HG03442 (cell line): ENCODE measurements around the gene CDH22.

ENCODE experiments used
- ATAC-seq: cut with Tn5 transposase; IDR thresholded peaks from one replicate; pipeline ENCODE4 v1.9.1; 2021; ENCODE audit warnings: mild to moderate bottlenecking, moderate library complexity; ENCODE audit not compliant: unreplicated experiment

CDH22 gene

DNA sequence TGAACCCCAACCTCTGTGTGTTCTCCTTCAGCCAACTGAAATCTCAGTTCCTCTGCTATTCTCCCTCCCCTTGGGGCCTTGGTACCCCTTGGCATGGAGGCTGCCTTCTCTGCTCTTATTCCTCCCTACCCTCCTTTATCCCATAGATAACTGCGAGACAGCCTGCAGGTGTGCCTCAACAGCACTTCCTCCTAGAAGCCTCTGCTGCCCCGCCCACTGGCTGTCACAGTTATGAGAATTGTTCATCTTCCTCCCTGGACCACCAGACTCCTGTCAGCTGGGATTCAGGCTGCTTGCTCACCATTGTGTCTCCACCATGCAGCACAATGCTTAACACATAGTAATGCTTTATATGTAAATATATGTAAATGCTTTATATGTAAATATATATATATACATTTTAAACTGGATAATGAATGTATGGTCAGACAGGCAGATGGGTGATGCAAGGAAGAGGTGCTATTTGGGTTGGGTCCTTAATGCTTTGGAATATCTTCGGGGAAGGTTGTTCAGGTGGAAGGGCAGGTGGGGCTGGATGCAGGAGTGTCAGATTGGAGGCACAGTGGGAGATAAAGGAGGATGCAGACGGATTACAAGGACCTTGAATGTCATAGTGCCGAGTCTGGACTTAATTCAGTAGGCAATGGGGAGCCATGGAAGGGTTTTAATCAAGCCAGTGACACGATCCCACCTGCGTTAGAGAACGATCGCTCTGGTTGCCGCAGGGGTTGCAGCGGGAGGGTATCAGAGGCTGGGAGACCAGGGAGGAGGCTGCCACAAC lies 4.9 kb downstream of the CDH22 start:
- no peak for ATAC-seq

- no peak for ATAC-seq
These were observed 6.2 kb downstream of the CDH22 start for GRCh38 chr20:46302106-46302505.

DNA sequence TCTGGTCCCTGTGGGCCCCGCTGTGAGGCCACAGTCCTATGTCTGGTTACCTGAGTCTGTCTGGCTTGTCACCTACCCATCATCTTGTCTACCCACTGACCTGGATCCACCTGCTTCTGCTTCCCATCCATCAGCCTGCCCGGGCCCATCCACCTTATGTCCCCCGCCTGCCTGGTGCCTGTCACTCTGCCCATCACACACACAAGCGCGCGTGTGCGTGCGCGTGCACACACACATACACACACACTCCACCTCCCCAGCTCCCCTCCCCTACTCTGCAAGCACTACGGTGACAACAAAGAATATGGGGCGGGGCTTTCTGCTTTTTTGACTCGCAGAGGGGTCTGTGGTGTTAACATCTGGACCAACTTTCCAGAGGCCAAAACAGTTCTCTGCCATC lies 8.0 kb downstream of the CDH22 start:
- no peak for ATAC-seq

- no peak for ATAC-seq
These were observed 9.2 kb downstream of the CDH22 start for GRCh38 chr20:46299078-46299477.

- ATAC-seq: no peak
These were observed 9.9 kb downstream of the CDH22 start for GRCh38 chr20:46298374-46298773.

DNA sequence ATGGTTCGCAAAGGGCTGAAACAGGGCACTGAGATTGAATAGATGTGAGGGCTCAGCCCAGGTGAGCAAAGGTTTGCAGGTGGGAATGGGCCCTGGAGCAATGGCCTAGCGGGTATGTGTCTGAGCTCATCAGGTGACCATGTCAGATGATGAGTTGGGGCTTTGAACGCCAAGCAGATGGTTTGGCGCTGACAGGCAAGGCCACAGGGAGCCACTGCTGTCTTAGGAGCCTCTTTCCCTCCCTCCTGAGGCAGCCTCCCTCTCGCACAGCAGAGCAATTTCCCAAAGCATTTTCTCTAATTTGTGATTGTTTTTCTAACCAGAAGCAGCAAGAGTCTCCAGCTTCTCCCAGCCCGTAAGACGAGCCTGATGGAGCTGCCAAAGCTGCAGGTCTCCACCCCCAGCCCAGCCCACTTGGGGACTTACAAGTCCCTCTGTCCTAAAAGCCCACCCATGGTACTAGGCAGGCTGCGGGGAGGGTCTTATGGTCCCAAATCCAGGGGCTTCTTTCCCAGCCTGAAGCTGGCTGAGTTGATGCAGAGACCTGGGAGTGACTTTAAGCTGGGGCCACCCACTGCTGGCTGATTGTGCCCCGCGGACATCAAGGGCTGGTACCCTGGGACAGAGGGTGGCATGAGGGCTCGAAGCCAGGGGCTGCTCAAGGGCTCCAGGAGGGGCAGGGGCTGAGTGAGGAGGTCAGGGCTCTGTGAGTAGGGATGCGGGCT lies 11.6 kb downstream of the CDH22 start:
- ATAC-seq: no peak

GRCh38 chr20:46293084-46293483 lies 15.2 kb downstream of the CDH22 start:
- no peak for ATAC-seq

DNA sequence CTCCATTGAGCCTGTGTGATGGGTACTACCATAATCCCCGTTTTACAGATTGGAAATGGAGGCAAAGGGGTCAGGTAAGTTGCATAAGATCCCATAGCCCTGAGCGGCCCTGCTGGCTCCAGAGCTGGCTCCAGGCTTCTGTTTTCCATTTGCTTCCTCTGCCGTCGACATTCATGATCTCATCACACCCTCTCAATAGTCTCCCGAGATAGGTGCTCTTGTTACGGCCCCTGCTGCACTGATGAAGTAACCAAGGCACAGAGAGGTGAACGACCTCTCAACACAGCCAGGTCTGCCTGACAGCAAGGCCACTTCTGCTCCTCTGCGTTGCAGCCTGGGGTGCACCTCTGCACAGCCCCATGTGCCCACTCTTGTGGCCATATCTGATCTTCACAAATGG lies 16.9 kb downstream of the CDH22 start:
- no peak for ATAC-seq

GRCh38 chr20:46289432-46289831 lies 18.9 kb downstream of the CDH22 start:
- ATAC-seq: no peak

- ATAC-seq: no peak
These were observed 21.3 kb downstream of the CDH22 start for GRCh38 chr20:46286977-46287376.

- no peak for ATAC-seq
These were observed 21.9 kb downstream of the CDH22 start for GRCh38 chr20:46286382-46286781.

GRCh38 chr20:46285740-46286139 lies 22.6 kb downstream of the CDH22 start:
- no peak for ATAC-seq

DNA sequence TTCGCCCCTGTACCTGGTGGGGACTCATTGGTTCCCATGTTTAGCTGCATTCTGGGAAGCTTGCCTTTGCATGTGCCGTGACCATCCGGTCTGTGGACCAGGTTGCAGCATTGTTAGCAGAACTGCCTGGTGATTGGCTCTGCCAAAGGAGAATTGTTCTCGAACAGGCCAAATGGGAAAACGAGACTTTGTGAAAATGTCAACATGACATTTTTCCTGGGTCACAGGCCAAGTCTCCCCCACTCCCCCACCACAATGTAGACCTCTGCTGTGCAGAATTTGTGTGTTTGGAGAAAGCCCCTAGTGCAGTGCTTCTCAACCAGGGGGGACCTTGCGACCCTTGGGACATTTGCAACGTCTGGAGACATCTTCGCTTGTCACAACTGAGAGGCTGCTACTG lies 23.2 kb downstream of the CDH22 start:
- no peak for ATAC-seq

GRCh38 chr20:46284040-46284427 lies 24.3 kb downstream of the CDH22 start:
- ATAC-seq: no peak

DNA sequence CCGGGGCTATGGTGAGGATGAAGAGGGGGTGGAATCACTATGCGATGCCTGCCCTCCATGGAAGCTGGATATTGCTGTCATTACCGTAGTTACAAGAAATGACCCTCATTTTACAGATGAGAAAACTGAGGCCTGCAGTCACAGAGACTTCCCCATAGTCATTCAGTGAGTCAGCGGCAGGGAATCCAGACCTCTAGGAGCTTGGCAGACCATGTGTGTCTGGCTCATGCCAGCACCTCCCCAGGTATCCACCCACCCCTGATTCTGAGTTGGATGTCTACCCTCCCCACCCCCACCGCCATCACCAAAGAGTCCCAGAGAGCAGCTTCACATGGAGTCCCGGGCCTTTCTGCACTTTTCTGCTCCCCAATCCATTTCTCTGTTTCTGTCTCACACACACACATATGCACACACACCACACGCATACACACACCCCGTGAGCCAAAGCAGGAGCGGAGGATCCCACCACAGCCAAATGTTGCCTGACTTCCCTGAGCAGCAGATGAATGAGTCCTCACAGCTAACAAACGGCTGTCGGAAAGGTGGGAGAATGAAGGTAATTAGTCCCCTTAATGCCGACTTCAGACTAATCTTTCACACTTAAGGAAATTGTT lies 24.8 kb downstream of the CDH22 start:
- ATAC-seq: no peak

GRCh38 chr20:46282669-46283068 lies 25.6 kb downstream of the CDH22 start:
- ATAC-seq: no peak

GRCh38 chr20:46279103-46279502 lies 29.2 kb downstream of the CDH22 start:
- no peak for ATAC-seq

DNA sequence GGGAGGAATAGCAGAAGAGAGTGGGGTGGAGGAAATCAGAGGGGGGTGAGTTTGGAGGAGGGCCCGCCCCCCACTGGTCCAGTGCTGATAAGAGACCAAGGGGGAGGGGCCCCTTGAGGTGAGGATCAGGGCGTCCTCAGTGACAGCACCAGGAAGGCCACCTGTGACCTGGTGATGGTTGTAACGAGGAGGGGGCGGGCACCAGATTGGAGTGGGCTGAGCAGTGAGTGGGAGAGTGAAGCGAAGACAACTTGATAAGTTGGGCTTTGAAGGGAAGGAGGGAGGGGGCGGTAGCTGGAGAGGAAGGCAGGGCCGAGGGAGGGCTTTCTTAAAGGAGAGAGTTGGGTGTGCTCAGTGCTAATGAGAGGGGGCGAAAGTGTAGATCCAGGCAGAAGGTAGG lies 30.7 kb downstream of the CDH22 start:
- no peak for ATAC-seq

DNA sequence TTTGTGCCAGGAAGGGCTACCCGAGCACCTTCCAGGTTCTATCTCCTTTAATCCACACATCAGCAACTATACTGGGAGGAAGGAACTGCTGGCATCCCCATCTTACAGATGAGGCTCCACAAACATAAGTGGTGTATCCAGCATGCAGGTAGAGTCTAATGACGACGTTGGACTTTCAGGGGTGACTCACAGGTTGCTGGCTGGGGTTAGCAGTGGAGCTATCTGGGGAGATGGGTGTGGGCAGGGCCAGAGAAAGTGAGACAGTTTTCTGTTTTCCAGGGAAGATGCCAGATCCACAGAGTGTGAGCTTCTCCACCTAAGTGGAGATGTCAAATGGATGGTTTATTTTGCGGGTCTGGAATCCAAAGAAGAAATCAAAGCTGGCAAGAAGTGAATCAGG lies 31.8 kb downstream of the CDH22 start:
- no peak for ATAC-seq

DNA sequence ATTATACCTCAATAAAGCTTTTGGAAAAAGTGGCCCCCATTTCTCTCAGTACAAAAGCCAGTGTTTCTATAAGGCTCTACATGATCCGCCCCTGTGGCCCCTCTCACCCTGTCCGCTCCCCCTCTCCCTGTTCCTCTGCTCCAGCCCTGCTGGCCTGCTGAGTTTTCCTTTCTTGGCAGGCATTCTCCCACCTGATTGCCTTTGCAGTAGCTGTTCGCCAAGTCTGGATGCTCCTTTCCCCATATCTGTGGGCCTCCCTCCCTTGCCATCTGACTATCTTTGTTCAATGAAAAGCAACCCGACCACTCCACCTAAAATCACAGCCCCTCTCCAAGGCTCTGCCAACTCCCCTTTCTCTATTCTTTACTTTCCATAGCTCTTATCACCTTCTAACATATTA lies 33.2 kb downstream of the CDH22 start:
- no peak for ATAC-seq

GRCh38 chr20:46273717-46274116 lies 34.6 kb downstream of the CDH22 start:
- ATAC-seq: no peak

- no peak for ATAC-seq
These were observed 35.8 kb downstream of the CDH22 start for GRCh38 chr20:46272389-46273047.
